Ishikawa (cell line): ENCODE measurements around the gene VPS37B.

Source experiments
- EP300 ChIP-seq: IDR thresholded peaks from 2 replicates; pipeline ENCODE4 v1.6.1; 2012; ENCODE audit warnings: borderline replicate concordance
- MAX ChIP-seq: IDR thresholded peaks from 2 replicates; pipeline ENCODE4 v1.6.1; 2012
- TAF1 ChIP-seq: IDR thresholded peaks from 2 replicates; pipeline ENCODE4 v1.6.1; 2012; ENCODE audit warnings: low read depth, mild to moderate bottlenecking
- TEAD4 ChIP-seq: IDR thresholded peaks from 2 replicates; pipeline ENCODE4 v1.6.1; 2012
- YY1 ChIP-seq: IDR thresholded peaks from 2 replicates; pipeline ENCODE4 v1.6.1; 2012; ENCODE audit warnings: low read depth

GRCh38 chr12:122834104-122834920 is 61.6 kb downstream of the VPS37B start:
- TF ChIP-seq TAF1 (no peak), YY1 (no peak), EP300 (no peak), TEAD4 (no peak), MAX (peak; percentile 17; the same call in 1 of the 2 replicates)
